GM21529 (cell line): ENCODE measurements around the gene CHAF1B.
"Not testable (repeated sequence)": the region's sequence is repeated elsewhere in the genome, so short reads cannot be mapped to it uniquely, and the experiment has no call there.

Source experiments
- ATAC-seq: cut with Tn5 transposase; IDR thresholded peaks from one replicate; pipeline ENCODE4 v1.9.1; 2021; ENCODE audit not compliant: unreplicated experiment

The CHAF1B gene

GRCh38 chr21:36388096-36388495, 2.9 kb downstream of the CHAF1B start:
- no peak for ATAC-seq

GRCh38 chr21:36388835-36389234, 3.6 kb downstream of the CHAF1B start:
- no peak for ATAC-seq

DNA sequence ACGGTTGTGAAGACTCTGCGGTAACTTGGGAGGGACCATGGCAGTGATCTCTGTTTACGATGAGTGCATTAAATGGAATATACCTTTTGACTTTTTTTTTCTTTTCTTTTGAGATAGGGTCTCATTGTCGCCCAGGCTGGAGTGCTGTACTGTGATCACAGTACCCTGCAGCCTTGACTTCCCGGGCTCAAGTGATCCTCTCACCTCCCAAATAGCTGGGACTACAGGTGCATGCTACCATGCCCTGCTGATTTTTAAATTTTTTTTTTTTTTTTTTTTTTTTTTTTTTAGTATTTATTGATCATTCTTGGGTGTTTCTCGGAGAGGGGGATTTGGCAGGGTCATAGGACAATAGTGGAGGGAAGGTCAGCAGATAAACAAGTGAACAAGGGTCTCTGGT, 6.5 kb downstream of the CHAF1B start:
- ATAC-seq, result not testable (repeated sequence)

DNA sequence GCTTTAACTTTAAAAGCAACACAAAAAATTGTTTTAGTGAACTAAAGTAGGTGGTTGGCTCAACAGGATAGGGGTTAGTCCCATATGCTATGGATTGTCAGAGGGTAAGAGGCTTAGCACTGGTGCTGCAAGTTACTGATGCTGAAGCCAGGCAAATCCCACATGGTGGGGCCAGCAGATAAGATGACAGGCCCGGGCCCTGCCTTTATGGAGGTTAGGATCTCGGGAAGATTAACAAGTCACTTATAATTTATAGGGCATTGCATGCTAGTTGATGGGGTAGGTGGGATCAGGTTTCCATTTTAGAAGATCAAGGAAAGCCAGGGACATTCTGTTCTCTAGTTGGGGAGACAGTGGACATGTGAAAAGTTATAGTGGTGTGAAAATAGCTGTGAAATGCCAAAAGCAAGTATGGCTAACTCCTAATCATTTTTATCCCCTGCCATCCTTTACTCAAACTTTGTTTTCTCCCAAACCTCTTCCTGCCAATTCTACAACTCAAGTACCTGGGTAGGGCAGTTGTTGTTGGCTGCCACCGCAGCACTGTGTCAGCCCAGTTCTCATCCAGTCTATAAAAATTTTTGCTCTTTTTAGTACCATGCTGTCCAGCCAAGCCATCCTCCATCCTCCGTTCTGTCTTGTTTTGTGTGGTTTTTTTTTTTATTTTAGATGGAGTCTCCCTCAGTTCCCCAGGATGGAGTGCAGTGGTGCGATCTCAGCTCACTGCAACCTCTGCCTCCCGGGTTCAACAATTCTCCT, 10.3 kb downstream of the CHAF1B start:
- no peak for ATAC-seq

DNA sequence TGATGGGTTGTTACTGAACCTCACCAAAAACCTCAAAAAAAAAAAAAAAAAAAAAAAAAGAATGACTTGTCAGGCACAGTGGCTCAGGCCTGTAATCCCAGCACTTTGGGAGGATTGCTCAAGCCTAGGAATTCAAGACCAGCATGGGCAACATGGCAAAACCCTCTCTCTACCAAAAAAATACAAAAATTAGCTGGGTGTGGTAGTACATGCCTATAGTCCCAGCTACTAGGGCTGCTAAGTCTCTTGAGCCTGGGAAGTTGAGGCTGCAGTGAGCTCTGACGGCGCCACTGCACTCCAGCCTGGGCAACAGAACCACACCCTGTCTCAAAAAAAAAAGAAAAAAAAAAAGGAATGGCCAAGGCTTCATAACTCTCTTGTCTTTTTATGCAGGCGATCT, 11.1 kb downstream of the CHAF1B start:
- ATAC-seq, result no peak

- ATAC-seq, result no peak
Observed at GRCh38 chr21:36396971-36397370, 11.8 kb downstream of the CHAF1B start.

GRCh38 chr21:36397606-36398005, 12.4 kb downstream of the CHAF1B start:
- no peak for ATAC-seq

GRCh38 chr21:36399736-36400135, 14.5 kb downstream of the CHAF1B start:
- ATAC-seq, result not testable (repeated sequence)

- no peak for ATAC-seq
Observed at GRCh38 chr21:36400719-36401118, 15.5 kb downstream of the CHAF1B start.

- ATAC-seq, result no peak
Observed at GRCh38 chr21:36402339-36402738, 17.1 kb downstream of the CHAF1B start.

GRCh38 chr21:36403713-36404112, 18.5 kb downstream of the CHAF1B start:
- no peak for ATAC-seq

GRCh38 chr21:36408568-36408967, 23.4 kb downstream of the CHAF1B start:
- no peak for ATAC-seq

DNA sequence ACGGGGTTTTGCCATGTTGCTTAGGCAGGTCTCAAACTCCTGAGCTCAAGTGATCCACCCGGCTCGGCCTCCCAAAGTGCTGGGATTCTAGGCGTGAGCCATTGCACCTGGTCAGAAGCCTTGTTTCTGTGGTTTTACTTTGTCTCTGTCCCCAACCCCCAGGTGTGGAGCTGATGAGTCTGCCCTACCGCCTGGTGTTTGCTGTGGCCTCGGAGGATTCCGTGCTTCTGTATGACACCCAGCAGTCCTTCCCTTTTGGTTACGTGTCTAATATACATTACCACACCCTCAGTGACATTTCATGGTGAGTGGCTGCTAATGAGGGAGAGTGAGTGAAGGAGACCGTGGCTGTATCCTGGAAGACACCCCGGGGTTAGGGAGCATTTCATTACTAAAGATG, 26.1 kb downstream of the CHAF1B start:
- no peak for ATAC-seq

DNA sequence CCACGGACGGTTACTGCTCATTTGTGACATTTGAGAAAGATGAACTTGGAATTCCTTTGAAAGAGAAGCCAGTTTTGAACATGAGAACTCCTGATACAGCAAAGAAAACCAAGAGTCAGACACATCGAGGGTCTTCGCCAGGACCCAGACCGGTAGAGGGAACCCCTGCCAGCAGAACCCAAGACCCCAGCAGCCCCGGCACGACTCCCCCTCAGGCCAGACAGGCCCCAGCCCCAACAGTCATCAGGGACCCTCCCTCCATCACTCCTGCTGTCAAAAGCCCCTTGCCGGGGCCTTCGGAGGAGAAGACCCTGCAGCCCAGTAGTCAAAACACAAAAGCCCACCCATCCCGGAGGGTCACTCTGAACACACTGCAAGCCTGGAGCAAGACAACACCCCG, 27.7 kb downstream of the CHAF1B start:
- no peak for ATAC-seq

DNA sequence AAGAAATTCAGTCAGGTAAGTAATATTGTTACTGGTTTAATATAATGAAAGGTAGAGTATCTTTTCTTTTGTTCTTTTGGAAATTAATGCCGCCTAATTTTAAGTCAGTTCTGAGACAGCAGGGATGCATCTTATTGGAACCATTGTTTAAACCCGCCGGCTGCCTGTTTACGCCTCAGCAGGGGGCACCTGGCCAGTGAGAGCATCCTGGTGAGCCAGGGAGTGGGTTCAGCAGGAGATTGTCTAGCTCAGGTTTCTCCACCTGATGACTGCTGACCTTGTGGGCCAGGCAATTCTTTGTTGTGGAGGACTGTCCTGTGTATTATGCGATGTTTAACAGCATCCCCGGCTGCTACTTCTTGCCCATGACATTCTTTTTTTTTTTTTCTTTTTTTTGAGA, 30.2 kb downstream of the CHAF1B start:
- ATAC-seq, result no peak

- ATAC-seq, result no peak
Observed at GRCh38 chr21:36419241-36419640, 34.0 kb downstream of the CHAF1B start.

GRCh38 chr21:36419996-36420395, 34.8 kb downstream of the CHAF1B start:
- ATAC-seq, result no peak

GRCh38 chr21:36420571-36421339, 35.6 kb downstream of the CHAF1B start:
- ATAC-seq, result no peak

DNA sequence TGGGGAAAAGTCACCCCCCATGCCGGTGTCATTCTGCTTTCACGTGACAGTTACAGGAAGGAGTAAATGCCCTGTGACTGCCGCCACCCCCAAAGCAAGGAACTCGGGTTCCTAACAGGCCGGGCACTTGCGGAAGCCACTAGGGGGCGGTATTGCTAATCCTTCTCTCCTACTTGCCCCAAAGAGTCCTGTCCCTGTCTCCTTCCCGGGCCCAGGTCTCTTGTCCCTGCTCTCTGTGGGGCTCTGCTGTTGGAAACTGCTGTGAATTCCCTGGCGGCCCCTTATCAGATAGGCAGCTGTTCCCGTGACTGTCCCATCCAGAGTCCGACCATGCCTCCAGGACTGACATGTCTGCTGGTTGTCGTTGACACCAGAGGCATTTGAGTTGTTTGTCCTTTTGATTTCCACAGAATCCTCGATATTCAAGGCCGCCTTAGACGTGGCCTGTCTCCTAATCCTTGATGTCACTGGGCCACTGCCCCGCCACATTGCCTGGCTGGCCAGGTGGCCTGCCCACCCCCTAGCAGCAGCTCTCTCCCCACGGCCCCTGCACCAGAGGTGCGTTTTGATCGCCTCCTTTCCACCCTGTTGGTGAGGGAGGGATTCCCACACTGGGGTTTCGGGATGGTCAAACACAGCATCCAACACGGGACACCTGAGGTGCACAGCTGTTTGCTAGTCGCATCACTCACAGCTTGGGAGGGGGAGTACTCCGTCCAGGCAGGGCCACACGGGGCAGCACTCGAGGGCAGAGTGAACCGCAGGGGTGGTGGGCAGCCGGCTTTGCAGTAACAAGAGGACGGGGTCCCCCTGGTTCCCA, 37.3 kb downstream of the CHAF1B start:
- no peak for ATAC-seq

DNA sequence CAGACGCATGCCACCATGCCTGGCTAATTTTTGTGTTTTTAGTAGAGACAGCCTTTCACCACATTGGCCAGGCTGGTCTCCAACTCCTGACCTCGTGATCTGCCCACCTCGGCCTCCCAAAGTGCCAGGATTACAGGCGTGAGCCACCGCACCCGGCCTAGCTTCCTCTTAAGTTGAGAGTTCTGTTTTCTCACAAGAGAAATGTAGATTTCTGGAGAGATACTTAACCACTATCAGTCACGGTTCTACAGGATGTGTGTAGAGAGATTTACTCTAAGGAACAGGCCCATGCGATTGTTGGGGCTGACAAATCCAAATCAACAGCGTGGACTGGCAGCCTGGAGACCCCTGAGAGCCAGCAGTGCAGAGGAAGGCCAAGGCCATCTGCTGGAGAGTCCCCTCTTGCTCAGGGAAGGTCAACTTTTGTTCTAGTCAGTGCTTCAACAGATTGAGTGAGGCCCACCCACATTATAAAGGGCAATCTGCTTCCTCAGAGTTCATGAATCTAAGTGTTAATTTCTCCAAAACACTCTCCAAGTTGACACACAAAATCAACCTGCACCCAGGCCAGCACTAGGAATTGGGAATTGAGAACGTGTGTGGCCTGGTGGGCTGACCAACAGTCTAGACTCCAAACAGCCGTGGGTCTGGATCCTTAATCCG, 38.7 kb downstream of the CHAF1B start:
- ATAC-seq, result no peak

DNA sequence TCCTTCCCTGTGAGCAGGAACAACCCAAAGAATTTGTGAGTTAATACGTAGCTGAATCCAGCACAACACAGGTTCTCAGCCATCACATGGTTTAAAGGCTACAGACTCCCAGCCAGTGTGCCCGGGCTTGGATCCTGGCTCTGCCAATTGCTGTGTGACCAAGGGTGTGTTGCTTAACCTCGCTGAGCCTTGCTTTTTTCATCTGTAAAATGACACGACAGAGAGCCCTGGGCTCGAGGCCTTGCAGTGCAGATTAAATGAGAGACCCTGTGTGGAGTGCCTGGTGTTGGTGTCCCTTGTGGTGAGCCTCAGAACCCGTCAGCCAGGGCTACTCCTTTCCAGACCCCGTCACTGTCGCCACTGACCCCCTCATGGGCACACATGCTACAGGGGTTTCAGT, 39.4 kb downstream of the CHAF1B start:
- ATAC-seq, result no peak
